GM18861 (cell line): ENCODE data around the gene PMAIP1.

Experiments
- ATAC-seq: cut with Tn5 transposase; IDR thresholded peaks from one replicate; pipeline ENCODE4 v1.9.1; 2021; ENCODE audit not compliant: unreplicated experiment

Gene PMAIP1

DNA sequence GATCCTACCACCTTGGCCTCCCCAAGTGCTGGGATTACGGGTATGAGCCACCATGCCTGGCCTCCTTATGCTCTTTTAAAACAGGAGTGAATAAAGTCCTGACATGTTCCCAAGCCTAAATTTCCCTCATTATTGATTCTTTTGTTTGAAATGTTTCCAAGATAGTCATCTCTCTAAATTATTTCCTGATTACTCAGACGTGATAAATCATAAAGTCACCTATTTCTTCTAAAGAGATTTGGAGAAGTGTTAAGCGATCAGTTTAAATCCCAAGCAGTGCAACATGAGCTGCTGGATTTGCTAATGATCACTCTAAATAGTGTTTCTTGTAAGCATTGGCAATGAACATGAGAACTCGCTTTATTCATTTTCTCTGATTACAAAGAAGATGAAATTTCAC, 51.8 kb downstream of the PMAIP1 start:
- no peak for ATAC-seq

DNA sequence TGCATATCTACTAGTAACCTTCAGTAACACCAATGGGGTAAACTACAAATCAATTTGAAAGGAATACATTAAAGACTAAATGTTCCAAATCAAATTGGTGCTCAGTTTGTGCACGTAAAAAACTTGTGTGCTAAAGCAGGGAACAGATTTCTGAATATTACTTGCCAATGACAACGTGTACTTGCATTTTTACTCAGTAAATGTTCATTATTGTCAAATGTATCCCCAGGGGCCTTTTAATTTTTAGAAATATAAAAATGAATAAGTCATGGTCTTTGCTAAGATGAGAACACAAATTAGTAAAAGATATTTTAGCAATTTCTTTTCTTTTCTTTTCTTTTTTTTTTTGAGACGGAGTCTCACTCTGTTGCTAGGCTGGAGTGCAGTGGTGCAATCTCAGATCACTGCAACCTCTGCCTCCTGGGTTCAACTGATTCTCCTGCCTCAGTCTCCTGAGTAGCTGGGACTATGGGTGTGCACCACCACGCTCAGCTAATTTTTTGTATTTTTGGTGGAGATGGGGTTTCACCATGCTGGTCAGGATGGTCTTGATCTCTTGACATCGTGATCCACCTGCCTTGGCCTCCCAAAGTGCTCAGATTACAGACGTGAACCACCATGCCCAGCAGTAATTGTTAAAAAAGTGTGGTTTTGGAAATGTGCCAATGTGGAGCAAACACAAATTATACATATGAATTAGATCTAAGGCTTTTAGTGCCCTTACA, 52.6 kb downstream of the PMAIP1 start:
- ATAC-seq, result no peak
